ENCODE data around the gene PTDSS2. TPM values are rescaled to one million over a fixed set of nuclear protein-coding genes. Genes with fewer than 3 reads are reported as not detected.

Gene PTDSS2
- total and polyA plus RNA-seq, 9 of the 15 experiments (the other 6 are each of a cell fraction or from before 2014, with no cell fraction given): 0.45 to 53.9 (median 17.2) TPM

- TF ChIP-seq ZNF583 (CRISPR knock-in tag; IDR thresholded peaks at IDR 0.05): no peak
- TF ChIP-seq ADNP (tag; IDR thresholded peaks at IDR 0.05): no peak
- no peak for TF ChIP-seq XRCC3 (IDR thresholded peaks at IDR 0.05)
- TF ChIP-seq ASH1L (IDR thresholded peaks at IDR 0.05; ENCODE audit: borderline replicate concordance, low read depth, partially characterized antibody): no peak
- TF ChIP-seq HNRNPK (IDR thresholded peaks at IDR 0.05; ENCODE audit: low read depth, low read length, poor library complexity, severe bottlenecking): no peak
- no peak for TF ChIP-seq TAL1 (IDR thresholded peaks at IDR 0.05)
- TF ChIP-seq, protein P1, sequence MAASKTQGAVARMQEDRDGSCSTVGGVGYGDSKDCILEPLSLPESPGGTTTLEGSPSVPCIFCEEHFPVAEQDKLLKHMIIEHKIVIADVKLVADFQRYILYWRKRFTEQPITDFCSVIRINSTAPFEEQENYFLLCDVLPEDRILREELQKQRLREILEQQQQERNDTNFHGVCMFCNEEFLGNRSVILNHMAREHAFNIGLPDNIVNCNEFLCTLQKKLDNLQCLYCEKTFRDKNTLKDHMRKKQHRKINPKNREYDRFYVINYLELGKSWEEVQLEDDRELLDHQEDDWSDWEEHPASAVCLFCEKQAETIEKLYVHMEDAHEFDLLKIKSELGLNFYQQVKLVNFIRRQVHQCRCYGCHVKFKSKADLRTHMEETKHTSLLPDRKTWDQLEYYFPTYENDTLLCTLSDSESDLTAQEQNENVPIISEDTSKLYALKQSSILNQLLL (CRISPR knock-in tag; IDR thresholded peaks at IDR 0.05; ENCODE audit: borderline replicate concordance): no peak
- TF ChIP-seq TSC22D4 (tag; IDR thresholded peaks at IDR 0.05): no peak
- TF ChIP-seq FOSL1 (tag; conservative IDR thresholded peaks at IDR 0.05): no peak
- no peak for TF ChIP-seq NRF1 (conservative IDR thresholded peaks at IDR 0.05 in 1 of 2, IDR thresholded peaks at IDR 0.05 in 1 of 2)
- TF ChIP-seq PTBP1 (IDR thresholded peaks at IDR 0.05; ENCODE audit: low read depth, low read length): no peak
- no peak for TF ChIP-seq NR2F6 (CRISPR knock-in tag; IDR thresholded peaks at IDR 0.05)
- TF ChIP-seq, protein P2, sequence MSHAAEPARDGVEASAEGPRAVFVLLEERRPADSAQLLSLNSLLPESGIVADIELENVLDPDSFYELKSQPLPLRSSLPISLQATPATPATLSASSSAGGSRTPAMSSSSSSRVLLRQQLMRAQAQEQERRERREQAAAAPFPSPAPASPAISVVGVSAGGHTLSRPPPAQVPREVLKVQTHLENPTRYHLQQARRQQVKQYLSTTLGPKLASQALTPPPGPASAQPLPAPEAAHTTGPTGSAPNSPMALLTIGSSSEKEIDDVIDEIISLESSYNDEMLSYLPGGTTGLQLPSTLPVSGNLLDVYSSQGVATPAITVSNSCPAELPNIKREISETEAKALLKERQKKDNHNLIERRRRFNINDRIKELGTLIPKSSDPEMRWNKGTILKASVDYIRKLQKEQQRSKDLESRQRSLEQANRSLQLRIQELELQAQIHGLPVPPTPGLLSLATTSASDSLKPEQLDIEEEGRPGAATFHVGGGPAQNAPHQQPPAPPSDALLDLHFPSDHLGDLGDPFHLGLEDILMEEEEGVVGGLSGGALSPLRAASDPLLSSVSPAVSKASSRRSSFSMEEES (CRISPR knock-in tag; IDR thresholded peaks at IDR 0.05): no peak
- TF ChIP-seq GTF2A2 (tag; IDR thresholded peaks at IDR 0.05): no peak
- TF ChIP-seq CHAMP1 (IDR thresholded peaks at IDR 0.05): no peak
- no peak for TF ChIP-seq ELF1 (tag; IDR thresholded peaks at IDR 0.05)
- TF ChIP-seq ZNF584 (CRISPR knock-in tag; IDR thresholded peaks at IDR 0.05; ENCODE audit: low read depth): no peak
These were observed 45.4 kb upstream of the PTDSS2 start (continued) for GRCh38 chr11:404551-405264.
